Nephron (organoid): Measurements from ENCODE around the gene SLC25A4.
"Not testable (repeated sequence)": the region's sequence is repeated elsewhere in the genome, so short reads cannot be mapped to it uniquely, and the experiment has no call there.

Source experiments
- H3K27ac Mint-ChIP-seq, 3 experiments: 2 replicates each; pipeline ENCODE4 v1.8.0; 2020; ENCODE audit warnings: mixed read lengths in 3 of 3, mild to moderate bottlenecking in 2 of 3, moderate library complexity in 1 of 3
- H3K27me3 Mint-ChIP-seq: 2 replicates; pipeline ENCODE4 v1.8.0; 2021; ENCODE audit warnings: low read depth, mild to moderate bottlenecking, moderate library complexity, mixed read lengths
- H3K36me3 Mint-ChIP-seq: 2 replicates; pipeline ENCODE4 v1.8.0; 2020; ENCODE audit warnings: low read depth, mixed read lengths
- H3K4me1 Mint-ChIP-seq: 2 replicates; pipeline ENCODE4 v1.8.0; 2020; ENCODE audit warnings: mixed read lengths
- H3K4me3 Mint-ChIP-seq, 3 experiments: 2 replicates each; pipeline ENCODE4 v1.8.0; 2020; ENCODE audit warnings: mild to moderate bottlenecking in 3 of 3, mixed read lengths in 3 of 3, moderate library complexity in 2 of 3
- H3K9me3 Mint-ChIP-seq: 2 replicates; pipeline ENCODE4 v1.8.0; 2020; ENCODE audit warnings: mixed read lengths
- TF ChIP-seq, protein P1 (sequence below), 3 experiments: fragments of 200-600 bp; sonication (generic); IDR thresholded peaks; one replicate each; pipeline ENCODE4 v1.5.0; 2021; ENCODE audit warnings: antibody characterized with exemption in 3 of 3; ENCODE audit not compliant: unreplicated experiment in 3 of 3

Gene SLC25A4

DNA sequence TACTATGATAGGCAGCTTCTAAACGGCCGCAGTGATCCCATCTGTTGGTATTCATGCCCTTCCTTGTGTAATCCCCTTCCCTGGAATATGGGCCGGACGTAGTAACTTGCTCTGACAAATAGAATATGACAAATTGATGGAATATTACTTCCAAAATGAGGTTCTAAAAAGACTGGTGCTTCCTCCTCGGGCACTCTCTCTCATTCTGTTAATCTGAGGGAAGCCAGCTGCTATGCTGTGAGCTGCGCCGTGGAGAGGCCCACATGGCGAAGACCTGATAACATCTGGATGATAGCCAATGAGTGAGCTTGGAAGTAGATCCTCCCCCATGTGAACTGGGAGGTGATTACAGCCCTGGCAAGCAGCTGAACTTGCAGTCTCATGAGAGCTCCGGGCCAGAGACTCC, 27.2 kb upstream of the SLC25A4 start:
- H3K36me3 Mint-ChIP-seq: no peaks in the 10 kb centered on the region
- TF ChIP-seq, protein P1, sequence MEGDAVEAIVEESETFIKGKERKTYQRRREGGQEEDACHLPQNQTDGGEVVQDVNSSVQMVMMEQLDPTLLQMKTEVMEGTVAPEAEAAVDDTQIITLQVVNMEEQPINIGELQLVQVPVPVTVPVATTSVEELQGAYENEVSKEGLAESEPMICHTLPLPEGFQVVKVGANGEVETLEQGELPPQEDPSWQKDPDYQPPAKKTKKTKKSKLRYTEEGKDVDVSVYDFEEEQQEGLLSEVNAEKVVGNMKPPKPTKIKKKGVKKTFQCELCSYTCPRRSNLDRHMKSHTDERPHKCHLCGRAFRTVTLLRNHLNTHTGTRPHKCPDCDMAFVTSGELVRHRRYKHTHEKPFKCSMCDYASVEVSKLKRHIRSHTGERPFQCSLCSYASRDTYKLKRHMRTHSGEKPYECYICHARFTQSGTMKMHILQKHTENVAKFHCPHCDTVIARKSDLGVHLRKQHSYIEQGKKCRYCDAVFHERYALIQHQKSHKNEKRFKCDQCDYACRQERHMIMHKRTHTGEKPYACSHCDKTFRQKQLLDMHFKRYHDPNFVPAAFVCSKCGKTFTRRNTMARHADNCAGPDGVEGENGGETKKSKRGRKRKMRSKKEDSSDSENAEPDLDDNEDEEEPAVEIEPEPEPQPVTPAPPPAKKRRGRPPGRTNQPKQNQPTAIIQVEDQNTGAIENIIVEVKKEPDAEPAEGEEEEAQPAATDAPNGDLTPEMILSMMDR (IDR thresholded peaks at IDR 0.05; ENCODE audit: unreplicated experiment in 3 of 3): no peak
- no peaks in the 10 kb centered on the region for H3K9me3 Mint-ChIP-seq
- H3K4me3 Mint-ChIP-seq: peak overlapping the region; percentile 42 to 72 (median 59)
- peak overlapping the region; percentile 94 to 96 (median 95) for H3K27ac Mint-ChIP-seq
- no peaks in the 10 kb centered on the region for H3K27me3 Mint-ChIP-seq
- H3K4me1 Mint-ChIP-seq: peaks cover 45% of the 10 kb centered on the region

GRCh38 chr4:185117300-185117934, 25.6 kb upstream of the SLC25A4 start:
- peaks cover 45% of the 10 kb centered on the region for H3K4me1 Mint-ChIP-seq
- TF ChIP-seq, protein P1 (IDR thresholded peaks at IDR 0.05; ENCODE audit: unreplicated experiment in 3 of 3): no peak
- H3K4me3 Mint-ChIP-seq: no peak overlapping the region
- no peaks in the 10 kb centered on the region for H3K9me3 Mint-ChIP-seq
- no peaks in the 10 kb centered on the region for H3K27me3 Mint-ChIP-seq
- H3K27ac Mint-ChIP-seq: peak overlapping the region; percentile 34 to 70 (median 67)
- no peaks in the 10 kb centered on the region for H3K36me3 Mint-ChIP-seq

- Mint-ChIP-seq H3K4me3 (no peak overlapping the region), H3K27ac (peak overlapping the region in 2 of 3 experiments; percentile 46 to 75), H3K4me1 (peaks cover 35% of the 10 kb centered on the region), H3K27me3 (peaks cover 4% of the 10 kb centered on the region), H3K36me3 (no peaks in the 10 kb centered on the region), H3K9me3 (no peaks in the 10 kb centered on the region)
- TF ChIP-seq, protein P1 (IDR thresholded peaks at IDR 0.05; ENCODE audit: unreplicated experiment in 3 of 3): no peak
These were observed 24.2 kb upstream of the SLC25A4 start for GRCh38 chr4:185118876-185119275.

DNA sequence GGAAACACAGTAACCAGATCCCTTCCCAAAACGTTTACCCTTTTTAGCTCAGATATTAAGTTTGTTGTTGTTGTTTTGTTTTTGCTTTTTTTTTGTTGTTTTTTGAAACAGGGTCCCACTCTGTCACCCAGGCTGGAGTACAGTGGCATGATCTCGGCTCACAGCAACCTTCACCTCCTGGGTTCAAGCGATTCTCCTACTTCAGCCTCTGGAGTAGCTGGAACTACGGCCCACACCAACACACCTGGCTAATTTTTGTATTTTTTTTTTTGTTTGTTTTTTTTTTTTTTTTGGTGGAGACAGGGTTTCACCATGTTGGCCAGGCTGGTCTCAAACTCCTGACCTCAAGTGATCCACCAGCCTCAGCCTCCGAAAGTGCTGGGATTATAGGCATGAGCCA, 23.6 kb upstream of the SLC25A4 start:
- not testable (repeated sequence) for H3K9me3 Mint-ChIP-seq, H3K36me3 Mint-ChIP-seq, H3K4me3 Mint-ChIP-seq, H3K27ac Mint-ChIP-seq, H3K27me3 Mint-ChIP-seq
- peaks cover 33% of the 10 kb centered on the region for H3K4me1 Mint-ChIP-seq

GRCh38 chr4:185119927-185120630, 23.0 kb upstream of the SLC25A4 start:
- Mint-ChIP-seq H3K27me3 (peaks cover 6% of the 10 kb centered on the region), H3K27ac (peak overlapping the region; percentile 14 to 65 (median 54)), H3K4me3 (no peak overlapping the region), H3K36me3 (no peaks in the 10 kb centered on the region), H3K9me3 (peaks cover 1% of the 10 kb centered on the region), H3K4me1 (peaks cover 33% of the 10 kb centered on the region)
- TF ChIP-seq, protein P1 (IDR thresholded peaks at IDR 0.05; ENCODE audit: unreplicated experiment in 3 of 3): no peak

- peaks cover 9% of the 10 kb centered on the region for H3K27me3 Mint-ChIP-seq
- H3K4me1 Mint-ChIP-seq: peaks cover 32% of the 10 kb centered on the region
- H3K27ac Mint-ChIP-seq: peak overlapping the region in 2 of 3 experiments; percentile 54 to 65
- peaks cover 3% of the 10 kb centered on the region for H3K9me3 Mint-ChIP-seq
- no peaks in the 10 kb centered on the region for H3K36me3 Mint-ChIP-seq
- no peak overlapping the region for H3K4me3 Mint-ChIP-seq
- TF ChIP-seq, protein P1 (IDR thresholded peaks at IDR 0.05; ENCODE audit: unreplicated experiment in 3 of 3): no peak
These were observed 22.5 kb upstream of the SLC25A4 start for GRCh38 chr4:185120631-185120946.
